HG03103 (cell line): ENCODE results near the gene B3GNT3.
"Not testable (repeated sequence)": the region's sequence is repeated elsewhere in the genome, so short reads cannot be mapped to it uniquely, and the experiment has no call there.

Experiments
- ATAC-seq: cut with Tn5 transposase; IDR thresholded peaks from one replicate; pipeline ENCODE4 v1.9.1; 2021; ENCODE audit warnings: low read depth; ENCODE audit not compliant: unreplicated experiment

B3GNT3 gene

GRCh38 chr19:17796013-17796837 lies 1.3 kb downstream of the B3GNT3 start:
- ATAC-seq = no peak

- no peak for ATAC-seq
These were observed 2.0 kb downstream of the B3GNT3 start for GRCh38 chr19:17796838-17797423.

GRCh38 chr19:17797424-17798201 lies 2.7 kb downstream of the B3GNT3 start:
- ATAC-seq = no peak

- ATAC-seq = not testable (repeated sequence)
These were observed 3.7 kb downstream of the B3GNT3 start for GRCh38 chr19:17798599-17798998.

DNA sequence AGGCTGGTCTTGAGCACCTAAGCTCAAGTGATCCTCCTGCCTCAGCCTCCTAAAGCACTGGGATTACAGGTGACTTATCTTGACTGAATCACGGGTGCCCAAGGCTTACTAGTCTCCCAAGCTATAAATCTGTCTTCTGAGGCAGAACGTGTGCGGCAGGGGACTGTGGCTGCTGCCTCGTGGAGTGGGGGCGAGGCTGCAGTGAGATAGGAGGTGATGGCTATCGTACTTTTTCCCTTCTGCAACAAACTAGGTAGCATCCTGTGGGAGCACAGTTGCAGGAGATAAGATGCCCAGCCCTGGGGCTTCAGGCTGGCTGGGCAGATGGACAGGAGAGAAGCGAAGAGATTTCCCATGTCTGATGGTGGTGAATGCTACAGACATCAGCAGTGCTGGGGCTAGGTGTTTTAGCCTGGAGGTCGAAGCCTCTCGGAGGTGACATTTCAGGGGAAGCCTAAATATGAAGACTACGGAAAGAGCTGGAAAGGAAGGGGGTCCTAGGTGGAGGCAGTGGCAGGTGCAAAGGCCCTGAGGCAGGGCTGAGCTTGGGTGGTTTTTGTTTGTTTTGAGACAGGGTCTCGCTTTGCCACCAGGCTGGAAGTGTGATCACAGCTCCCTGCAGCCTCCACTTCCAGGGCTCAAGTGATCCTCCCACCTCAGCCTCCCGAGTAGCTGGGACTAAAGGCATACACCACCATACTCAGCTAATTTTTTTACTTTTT lies 7.4 kb downstream of the B3GNT3 start:
- ATAC-seq = no peak

- ATAC-seq = no peak
These were observed 8.4 kb downstream of the B3GNT3 start for GRCh38 chr19:17803264-17803896.

- no peak for ATAC-seq
These were observed 10.5 kb downstream of the B3GNT3 start for GRCh38 chr19:17805427-17805826.

DNA sequence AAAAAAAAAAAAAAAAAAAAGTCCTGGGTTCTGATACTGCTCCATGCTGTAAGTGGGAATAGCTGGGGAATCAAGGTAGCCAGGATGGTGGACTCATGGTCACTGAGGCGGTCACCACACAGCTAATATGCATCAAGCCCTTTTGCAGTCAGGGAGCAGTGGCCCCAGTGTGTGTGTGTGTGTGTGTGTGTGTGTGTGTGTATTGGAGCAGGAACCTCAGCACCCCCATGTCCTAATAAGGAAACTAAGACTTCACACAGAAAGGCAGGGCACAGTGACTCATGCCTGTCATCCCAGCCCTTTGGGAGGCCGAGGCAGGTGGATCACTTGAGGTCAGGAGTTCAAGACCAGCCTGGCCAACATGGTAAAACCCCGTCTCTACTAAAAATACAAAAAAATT lies 12.0 kb downstream of the B3GNT3 start:
- no peak for ATAC-seq

- ATAC-seq = no peak
These were observed 12.9 kb downstream of the B3GNT3 start for GRCh38 chr19:17807731-17808316.

DNA sequence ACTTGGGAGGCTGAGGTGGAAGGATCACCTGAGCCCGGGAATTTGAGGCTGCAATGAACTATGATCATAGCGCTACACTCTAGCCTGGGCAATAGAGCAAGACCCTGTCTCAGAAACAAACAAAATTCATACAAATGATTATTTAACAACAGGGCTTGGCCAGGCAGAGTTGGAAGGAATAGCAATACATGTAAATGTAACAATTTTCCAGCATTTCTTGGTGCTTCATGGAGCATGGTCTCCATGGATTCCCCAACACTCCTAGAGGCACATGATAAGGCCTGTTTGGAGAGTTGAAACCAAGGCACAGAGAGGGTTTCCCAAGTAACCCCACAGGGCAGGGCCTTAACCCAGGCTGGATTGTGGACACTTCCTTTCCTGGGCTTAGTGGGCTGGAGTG lies 16.2 kb downstream of the B3GNT3 start:
- ATAC-seq = no peak

- ATAC-seq = no peak
These were observed 16.7 kb downstream of the B3GNT3 start for GRCh38 chr19:17811681-17812080.

DNA sequence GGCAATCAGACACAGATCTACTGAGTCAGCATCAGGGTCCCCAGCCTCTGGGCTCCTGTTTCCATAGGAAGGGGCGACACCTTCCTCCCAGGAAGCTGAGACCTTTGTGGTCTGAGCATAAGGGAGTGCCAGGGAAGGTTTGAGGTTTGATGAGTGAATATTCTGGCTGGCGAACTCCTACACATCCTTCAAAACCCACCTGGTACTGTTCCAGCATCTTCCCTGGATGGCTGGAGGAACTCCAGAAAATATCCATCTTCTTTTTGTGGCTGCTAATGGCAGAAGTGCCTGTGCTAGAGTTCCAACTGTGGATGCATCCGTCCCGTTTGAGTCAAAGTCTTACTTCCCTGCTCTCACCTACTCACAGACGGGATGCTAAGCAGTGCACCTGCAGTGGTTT lies 17.2 kb downstream of the B3GNT3 start:
- no peak for ATAC-seq

GRCh38 chr19:17817668-17818363 lies 22.9 kb downstream of the B3GNT3 start:
- ATAC-seq = no peak

DNA sequence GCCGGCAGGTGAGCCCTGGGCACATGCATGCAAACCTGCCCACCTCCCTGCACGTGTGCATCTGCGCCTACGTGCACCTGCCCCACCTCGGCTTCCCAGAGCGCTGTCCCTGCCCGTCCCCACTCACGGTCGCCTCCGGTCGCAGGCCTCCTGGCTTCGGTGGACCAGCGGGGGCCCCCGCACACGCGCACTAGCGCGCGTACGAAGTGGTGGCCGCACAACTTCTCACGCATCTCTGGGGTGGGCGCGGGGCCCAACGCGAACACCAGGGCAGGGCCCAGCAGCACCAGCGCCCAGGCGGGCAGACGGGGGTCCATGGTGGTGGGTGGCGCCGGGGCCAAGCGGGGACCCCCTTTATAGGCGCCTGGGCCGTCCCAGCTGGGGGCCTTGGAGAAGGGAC lies 26.3 kb downstream of the B3GNT3 start, which contains the start of gene INSL3:
Gene INSL3 (minus strand): TSS at position 330 of the 400 bp plus-strand sequence. CDS start 13 bp downstream, at position 317.
- no peak for ATAC-seq

DNA sequence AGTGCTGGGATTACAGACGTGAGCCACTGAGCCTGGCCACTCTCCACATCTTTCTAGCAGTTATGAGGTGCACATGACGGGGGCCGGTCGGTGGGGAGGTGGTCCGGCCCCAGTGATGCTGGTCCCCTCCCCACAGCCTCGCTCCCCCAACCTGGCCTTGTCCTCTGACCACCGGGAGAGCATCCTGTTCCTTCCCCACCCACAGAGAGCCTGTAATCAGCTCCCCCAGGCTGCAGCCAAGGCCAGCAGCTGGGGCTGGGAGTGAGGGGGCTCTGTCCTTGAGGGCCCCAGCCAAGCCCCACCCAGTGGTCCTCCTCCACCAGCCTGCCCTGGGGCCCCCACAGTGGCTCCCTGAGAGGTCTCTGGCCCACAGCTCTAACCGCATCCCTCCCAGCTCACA lies 29.4 kb downstream of the B3GNT3 start:
- ATAC-seq = no peak

- no peak for ATAC-seq
These were observed 31.6 kb downstream of the B3GNT3 start for GRCh38 chr19:17826508-17827056.

- no peak for ATAC-seq
These were observed 35.1 kb downstream of the B3GNT3 start for GRCh38 chr19:17829855-17830566.
